DOHH2 (cell line): ENCODE results near the gene ITSN2.

Experiments used
- H3F3A ChIP-seq: fragments of 200-600 bp; sonication (generic), shearing (Covaris generic); 2 replicates; pipeline ENCODE4 v1.6.0; 2016; ENCODE audit warnings: antibody characterized with exemption, mild to moderate bottlenecking; ENCODE audit not compliant: control insufficient read depth, insufficient read depth
- H3K27ac ChIP-seq: fragments of 200-600 bp; sonication (generic); 2 replicates; pipeline ENCODE4 v1.5.1; 2014; ENCODE audit warnings: low read depth, mild to moderate bottlenecking, low read length, moderate library complexity
- H3K27me3 ChIP-seq: fragments of 200-600 bp; sonication (generic); 2 replicates; pipeline ENCODE4 v1.6.1; 2014; ENCODE audit warnings: mild to moderate bottlenecking, low read length, mixed read lengths; ENCODE audit not compliant: control insufficient read depth
- H3K36me3 ChIP-seq: fragments of 200-600 bp; sonication (generic); 2 replicates; pipeline ENCODE4 v1.6.1; 2014; ENCODE audit warnings: mild to moderate bottlenecking, low read length, moderate library complexity, mixed read lengths; ENCODE audit not compliant: control insufficient read depth
- H3K4me1 ChIP-seq: fragments of 200-600 bp; sonication (generic); 2 replicates; pipeline ENCODE4 v1.6.1; 2014; ENCODE audit warnings: mild to moderate bottlenecking, low read length, mixed read lengths; ENCODE audit not compliant: control insufficient read depth
- H3K4me2 ChIP-seq: fragments of 200-600 bp; sonication (generic); 2 replicates; pipeline ENCODE4 v1.6.0; 2014; ENCODE audit warnings: mild to moderate bottlenecking, low read length, moderate library complexity
- H3K4me3 ChIP-seq: fragments of 200-600 bp; sonication (generic); 2 replicates; pipeline ENCODE4 v1.5.1; 2014; ENCODE audit warnings: mild to moderate bottlenecking, low read length, mixed read lengths
- H3K79me2 ChIP-seq: fragments of 200-600 bp; sonication (generic); 2 replicates; pipeline ENCODE4 v1.6.1; 2014; ENCODE audit warnings: mild to moderate bottlenecking, low read length, mixed read lengths; ENCODE audit not compliant: control insufficient read depth
- H3K9me2 ChIP-seq: fragments of 200-600 bp; sonication (generic); replicated peaks from 2 replicates; pipeline ENCODE4 v1.6.1; 2014; ENCODE audit warnings: mild to moderate bottlenecking, low read length, mixed read lengths; ENCODE audit not compliant: control insufficient read depth
- H3K9me3 ChIP-seq: fragments of 200-600 bp; sonication (generic); 2 replicates; pipeline ENCODE4 v1.6.1; 2014; ENCODE audit warnings: antibody characterized with exemption, low read length, mixed read lengths; ENCODE audit not compliant: control insufficient read depth, insufficient read depth
- H4K20me1 ChIP-seq: fragments of 200-600 bp; sonication (generic); 2 replicates; pipeline ENCODE4 v1.6.0; 2014; ENCODE audit warnings: low read depth, mild to moderate bottlenecking, antibody characterized with exemption, low read length, moderate library complexity; ENCODE audit not compliant: control insufficient read depth, insufficient read depth
- EZH2phosphoT487 ChIP-seq: fragments of 200-600 bp; sonication (generic); IDR thresholded peaks from 2 replicates; pipeline ENCODE4 v1.6.1; 2017; ENCODE audit warnings: borderline replicate concordance, mild to moderate bottlenecking, antibody characterized with exemption, low read length, moderate library complexity, mixed read lengths
- TF ChIP-seq, protein P1 (sequence below): fragments of 200-600 bp; sonication (generic); IDR thresholded peaks from one replicate; pipeline ENCODE4 v1.5.1; 2014; ENCODE audit warnings: antibody characterized with exemption, mild to moderate bottlenecking, low read depth, low read length; ENCODE audit not compliant: poor library complexity, severe bottlenecking

The ITSN2 gene

DNA sequence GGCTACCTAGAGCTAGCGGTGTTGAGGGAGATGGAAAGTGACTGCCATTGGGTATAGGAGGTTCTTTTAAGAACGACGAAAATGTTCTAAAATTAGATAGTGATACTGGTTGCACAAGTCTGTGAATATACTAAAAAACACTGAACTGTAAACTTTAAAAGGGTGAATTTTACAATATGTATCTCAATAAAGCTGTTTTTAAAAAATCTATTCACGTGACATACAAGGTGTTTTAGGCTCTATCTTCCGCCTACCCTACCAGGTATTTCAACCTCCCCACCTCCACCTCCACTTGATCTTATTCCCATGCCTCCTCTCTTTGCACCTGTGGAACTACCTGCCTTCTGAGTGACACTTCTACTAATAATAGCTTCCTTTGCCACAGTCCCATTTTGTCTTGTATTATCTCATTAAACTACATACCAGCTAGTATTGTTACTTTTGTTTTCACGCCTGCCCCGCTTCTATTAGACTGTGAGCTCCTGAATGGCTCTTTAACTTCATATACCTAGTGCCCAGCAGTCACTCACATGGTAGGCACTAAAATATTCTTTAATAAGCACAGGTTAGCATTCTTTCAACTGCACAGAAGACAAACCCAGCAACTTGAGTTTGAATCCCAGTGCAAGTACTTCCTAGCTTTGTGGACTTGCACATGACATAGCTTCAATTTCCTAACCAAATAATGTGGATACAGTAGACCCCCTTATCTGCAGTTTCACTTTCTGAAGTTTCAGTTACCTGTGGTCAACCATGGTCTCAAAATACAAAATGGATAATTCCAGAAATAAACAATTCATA lies 9.3 kb downstream of the ITSN2 start:
- H3K79me2 ChIP-seq = peaks cover 100% of the 10 kb centered on the region
- H3K27ac ChIP-seq = no peak overlapping the region
- peaks cover 20% of the 10 kb centered on the region for H4K20me1 ChIP-seq
- no peaks in the 10 kb centered on the region; the same call in 1 of the 2 replicates for H3K36me3 ChIP-seq
- H3K4me2 ChIP-seq = peak overlapping the region; percentile 18
- no peaks in the 10 kb centered on the region for H3K27me3 ChIP-seq
- H3K4me1 ChIP-seq = peaks cover 74% of the 10 kb centered on the region
- H3F3A ChIP-seq = peaks cover 6% of the 10 kb centered on the region; the same call in 1 of the 2 replicates
- TF ChIP-seq, protein P1, sequence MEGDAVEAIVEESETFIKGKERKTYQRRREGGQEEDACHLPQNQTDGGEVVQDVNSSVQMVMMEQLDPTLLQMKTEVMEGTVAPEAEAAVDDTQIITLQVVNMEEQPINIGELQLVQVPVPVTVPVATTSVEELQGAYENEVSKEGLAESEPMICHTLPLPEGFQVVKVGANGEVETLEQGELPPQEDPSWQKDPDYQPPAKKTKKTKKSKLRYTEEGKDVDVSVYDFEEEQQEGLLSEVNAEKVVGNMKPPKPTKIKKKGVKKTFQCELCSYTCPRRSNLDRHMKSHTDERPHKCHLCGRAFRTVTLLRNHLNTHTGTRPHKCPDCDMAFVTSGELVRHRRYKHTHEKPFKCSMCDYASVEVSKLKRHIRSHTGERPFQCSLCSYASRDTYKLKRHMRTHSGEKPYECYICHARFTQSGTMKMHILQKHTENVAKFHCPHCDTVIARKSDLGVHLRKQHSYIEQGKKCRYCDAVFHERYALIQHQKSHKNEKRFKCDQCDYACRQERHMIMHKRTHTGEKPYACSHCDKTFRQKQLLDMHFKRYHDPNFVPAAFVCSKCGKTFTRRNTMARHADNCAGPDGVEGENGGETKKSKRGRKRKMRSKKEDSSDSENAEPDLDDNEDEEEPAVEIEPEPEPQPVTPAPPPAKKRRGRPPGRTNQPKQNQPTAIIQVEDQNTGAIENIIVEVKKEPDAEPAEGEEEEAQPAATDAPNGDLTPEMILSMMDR = no peak
- no peak for TF ChIP-seq EZH2phosphoT487
- no peaks in the 10 kb centered on the region for H3K9me3 ChIP-seq
- no peaks in the 10 kb centered on the region for H3K9me2 ChIP-seq
- peak overlapping the region; percentile 2 for H3K4me3 ChIP-seq

DNA sequence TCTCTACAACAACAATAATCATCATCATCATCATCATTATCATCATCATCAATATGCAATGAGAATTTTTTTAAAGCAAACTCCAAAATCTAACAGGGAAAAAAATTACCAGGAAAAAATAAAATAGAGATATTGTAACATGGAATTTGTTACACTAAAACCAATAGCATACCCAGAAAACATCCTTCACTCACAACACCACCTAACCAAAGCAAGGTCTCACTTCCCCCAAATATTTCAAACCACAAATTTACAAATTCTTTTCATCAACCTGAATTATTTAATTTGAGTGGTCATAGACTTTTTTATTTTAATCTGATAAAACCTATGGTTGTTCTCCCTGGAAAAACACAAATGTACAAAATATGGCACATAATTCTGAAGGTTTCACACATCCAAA lies 11.2 kb downstream of the ITSN2 start:
- peaks cover 22% of the 10 kb centered on the region for H4K20me1 ChIP-seq
- no peaks in the 10 kb centered on the region for H3K9me2 ChIP-seq
- no peaks in the 10 kb centered on the region; the same call in 1 of the 2 replicates for H3K36me3 ChIP-seq
- no peaks in the 10 kb centered on the region for H3K9me3 ChIP-seq
- peak overlapping the region; percentile 32 for H3K4me2 ChIP-seq
- H3K79me2 ChIP-seq = peaks cover 100% of the 10 kb centered on the region
- no peak overlapping the region for H3K27ac ChIP-seq
- H3F3A ChIP-seq = peaks cover 14% of the 10 kb centered on the region
- peaks cover 65% of the 10 kb centered on the region for H3K4me1 ChIP-seq
- TF ChIP-seq, protein P1 = no peak
- TF ChIP-seq EZH2phosphoT487 = no peak
- no peak overlapping the region for H3K4me3 ChIP-seq
- H3K27me3 ChIP-seq = no peaks in the 10 kb centered on the region

DNA sequence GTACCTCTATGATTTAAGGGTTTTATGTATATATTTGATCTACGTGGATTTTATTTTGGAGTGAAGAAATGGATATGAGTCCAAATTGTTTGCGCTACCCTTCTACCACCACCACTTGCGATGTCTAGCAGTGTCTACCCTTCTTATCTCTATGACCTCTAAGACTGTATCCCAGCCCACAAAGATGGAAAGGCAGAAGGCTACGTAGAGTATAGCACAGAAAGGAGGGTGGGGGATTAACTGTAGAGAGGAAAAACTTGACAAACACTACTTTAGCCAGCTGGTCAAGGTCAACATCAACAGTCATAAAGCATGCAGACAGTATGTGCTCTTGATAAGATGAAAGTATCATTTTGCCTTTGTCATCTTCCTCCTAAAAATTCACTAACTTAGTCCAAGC lies 14.4 kb downstream of the ITSN2 start:
- Histone ChIP-seq H3K4me1 (peaks cover 65% of the 10 kb centered on the region), H3K36me3 (no peaks in the 10 kb centered on the region; the same call in 1 of the 2 replicates), H3K9me2 (no peaks in the 10 kb centered on the region), H3K4me3 (no peak overlapping the region), H3K4me2 (no peak overlapping the region), H4K20me1 (0 out of 2 replicates have a peak, but pooled peaks cover 6% of the 10 kb centered on the region), H3K27ac (no peak overlapping the region), H3F3A (peaks cover 24% of the 10 kb centered on the region), H3K79me2 (peaks cover 100% of the 10 kb centered on the region), H3K9me3 (no peaks in the 10 kb centered on the region), H3K27me3 (no peaks in the 10 kb centered on the region)
- TF ChIP-seq EZH2phosphoT487 = no peak
- TF ChIP-seq, protein P1 = no peak
